IMR-90 (cell line): ENCODE results near the gene PLEK. TPM values are rescaled to one million over a fixed set of nuclear protein-coding genes. Genes with fewer than 3 reads are reported as not detected.

ENCODE experiments used
- ATAC-seq: fragments of 200-7000 bp; cut with Tn5 transposase; 2 replicates; pipeline ENCODE4 v1.9.1; 2020; ENCODE audit warnings: low read depth, mild to moderate bottlenecking, moderate library complexity
- BruUV-seq: library from RNA; stranded (reverse); fragments of 400-500 nt; replicated peaks from 2 replicates; lab custom pipeline; 2021; lab: Mats Ljungman, UMichigan
- CTCF ChIA-PET: fragments of 300-600 bp; formaldehyde crosslinking; extraction: SDS; loops from one replicate; lab custom pipeline; 2021; ENCODE audit warnings: antibody characterized with exemption; lab: Yijun Ruan, JAX
- POLR2A ChIA-PET: fragments of 300-600 bp; sonication (Branson Sonifier 250); formaldehyde crosslinking; loops from one replicate; lab custom pipeline; 2022; ENCODE audit warnings: antibody characterized with exemption; ENCODE audit not compliant: unreplicated experiment; lab: Charles Lee
- DNase-seq: peaks from one replicate; pipeline ENCODE4 v3.0.0; 2013
- H2AFZ ChIP-seq: replicated peaks from 2 replicates; pipeline ENCODE3; 2013; ENCODE audit warnings: low read length, mild to moderate bottlenecking; ENCODE audit not compliant: poor library complexity
- H2AK5ac ChIP-seq: 2 replicates; pipeline ENCODE4 v1.6.1; 2013; ENCODE audit warnings: low read depth, low read length, inconsistent platforms
- H2AK9ac ChIP-seq: replicated peaks from 2 replicates; pipeline ENCODE3; 2013; ENCODE audit warnings: mild to moderate bottlenecking, low read depth, low read length, moderate library complexity; ENCODE audit not compliant: poor library complexity
- H2BK120ac ChIP-seq: 2 replicates; pipeline ENCODE4 v1.6.1; 2013; ENCODE audit warnings: low read depth, low read length, inconsistent platforms
- H2BK15ac ChIP-seq: 3 replicates; pipeline ENCODE4 v1.6.1; 2013; ENCODE audit warnings: low read depth, low read length, inconsistent platforms
- H2BK20ac ChIP-seq: 2 replicates; pipeline ENCODE4 v1.6.1; 2013; ENCODE audit warnings: low read depth, mild to moderate bottlenecking, inconsistent platforms, low read length, moderate library complexity
- H2BK5ac ChIP-seq: 2 replicates; pipeline ENCODE4 v1.6.1; 2013; ENCODE audit warnings: mild to moderate bottlenecking, low read depth, low read length, inconsistent platforms; ENCODE audit not compliant: poor library complexity, severe bottlenecking
- H3K14ac ChIP-seq: replicated peaks from 2 replicates; pipeline ENCODE4 v1.6.1; 2013; ENCODE audit warnings: low read depth, low read length, inconsistent platforms
- H3K18ac ChIP-seq: 2 replicates; pipeline ENCODE4 v1.6.1; 2013; ENCODE audit warnings: low read depth, low read length, control low read depth
- H3K23ac ChIP-seq: 2 replicates; pipeline ENCODE4 v1.6.1; 2013; ENCODE audit warnings: low read depth, low read length, inconsistent platforms
- H3K27ac ChIP-seq: 2 replicates; pipeline ENCODE4 v1.5.1; 2013; ENCODE audit warnings: mild to moderate bottlenecking, control low read depth, low read length; ENCODE audit not compliant: insufficient read depth
- H3K27me3 ChIP-seq: 2 replicates; pipeline ENCODE4 v1.6.1; 2013; ENCODE audit warnings: low read length; ENCODE audit not compliant: control insufficient read depth, insufficient read depth
- H3K36me3 ChIP-seq: 2 replicates; pipeline ENCODE4 v1.6.1; 2013; ENCODE audit warnings: low read length, mixed read lengths; ENCODE audit not compliant: control insufficient read depth, insufficient read depth
- H3K4ac ChIP-seq: 2 replicates; pipeline ENCODE4 v1.6.1; 2013; ENCODE audit warnings: low read depth, low read length, inconsistent platforms
- H3K4me1 ChIP-seq: 2 replicates; pipeline ENCODE4 v1.6.1; 2013; ENCODE audit warnings: low read length, mixed read lengths; ENCODE audit not compliant: control insufficient read depth, insufficient read depth
- H3K4me2 ChIP-seq: 2 replicates; pipeline ENCODE4 v1.6.1; 2013; ENCODE audit warnings: low read depth, mild to moderate bottlenecking, control low read depth, low read length, moderate library complexity
- H3K4me3 ChIP-seq: 2 replicates; pipeline ENCODE4 v1.5.1; 2013; ENCODE audit warnings: low read depth, mild to moderate bottlenecking, control low read depth, low read length, moderate library complexity; ENCODE audit not compliant: insufficient read depth
- H3K56ac ChIP-seq: 2 replicates; pipeline ENCODE4 v1.6.1; 2013; ENCODE audit warnings: low read length, inconsistent platforms; ENCODE audit not compliant: insufficient read depth; ENCODE audit errors: extremely low read depth
- H3K79me1 ChIP-seq, 2 experiments: 2 replicates each; pipeline ENCODE4 v1.6.1; 2013; ENCODE audit warnings: low read length in 2 of 2, inconsistent platforms in 1 of 2, low read depth in 1 of 2
- H3K9ac ChIP-seq: 2 replicates; pipeline ENCODE4 v1.6.1; 2013; ENCODE audit warnings: low read depth, low read length, control low read depth
- H3K9me1 ChIP-seq: 2 replicates; pipeline ENCODE4 v1.6.1; 2013; ENCODE audit warnings: low read length, inconsistent platforms; ENCODE audit not compliant: insufficient read depth
- H3K9me3 ChIP-seq: 2 replicates; pipeline ENCODE4 v1.6.1; 2013; ENCODE audit warnings: low read length; ENCODE audit not compliant: control insufficient read depth, insufficient read depth
- H4K20me1 ChIP-seq: 2 replicates; pipeline ENCODE4 v1.6.1; 2013; ENCODE audit warnings: low read length, inconsistent platforms; ENCODE audit not compliant: insufficient read depth
- H4K5ac ChIP-seq: 2 replicates; pipeline ENCODE4 v1.6.1; 2013; ENCODE audit warnings: mild to moderate bottlenecking, low read depth, low read length, control low read depth
- H4K8ac ChIP-seq, 2 experiments: 2 replicates each; pipeline ENCODE4 v1.6.1; 2013; ENCODE audit warnings: low read depth in 2 of 2, low read length in 2 of 2, control low read depth in 1 of 2, inconsistent platforms in 1 of 2
- H4K91ac ChIP-seq: 2 replicates; pipeline ENCODE4 v1.6.1; 2013; ENCODE audit warnings: low read depth, low read length, inconsistent platforms; ENCODE audit not compliant: insufficient read depth
- BHLHE40 ChIP-seq: fragments of 150-350 bp; IDR thresholded peaks from 2 replicates; pipeline ENCODE4 v1.6.1; 2016; ENCODE audit warnings: mild to moderate bottlenecking, low read depth, low read length
- CEBPB ChIP-seq: IDR thresholded peaks from 2 replicates; pipeline ENCODE4 v1.6.1; 2012; ENCODE audit warnings: low read depth, low read length, improper control_type of control experiment
- CHD1 ChIP-seq: IDR thresholded peaks from 2 replicates; pipeline ENCODE4 v1.6.1; 2012; ENCODE audit warnings: low read depth, low read length, improper control_type of control experiment
- CTCF ChIP-seq: conservative IDR thresholded peaks from 2 replicates; pipeline ENCODE4 v1.5.1; 2012; ENCODE audit warnings: mild to moderate bottlenecking, low read depth, low read length, improper control_type of control experiment
- ELK1 ChIP-seq: fragments of 150-350 bp; IDR thresholded peaks from 2 replicates; pipeline ENCODE4 v1.6.1; 2016; ENCODE audit warnings: low read depth, mild to moderate bottlenecking, low read length, moderate library complexity, borderline replicate concordance
- FOS ChIP-seq: fragments of 150-350 bp; IDR thresholded peaks from 2 replicates; pipeline ENCODE4 v1.6.1; 2016; ENCODE audit warnings: low read depth, low read length
- MAFK ChIP-seq: IDR thresholded peaks from 2 replicates; pipeline ENCODE4 v1.6.1; 2012; ENCODE audit warnings: low read depth, low read length, improper control_type of control experiment
- MAZ ChIP-seq: IDR thresholded peaks from 2 replicates; pipeline ENCODE4 v1.6.1; 2012; ENCODE audit warnings: low read depth, mild to moderate bottlenecking, low read length, improper control_type of control experiment, moderate library complexity, borderline replicate concordance
- MXI1 ChIP-seq: IDR thresholded peaks from 2 replicates; pipeline ENCODE4 v1.6.1; 2012; ENCODE audit warnings: low read depth, mild to moderate bottlenecking, low read length, moderate library complexity, borderline replicate concordance
- NFE2L2 ChIP-seq: fragments of 150-350 bp; IDR thresholded peaks from 2 replicates; pipeline ENCODE4 v1.6.1; 2016; ENCODE audit warnings: low read depth, mild to moderate bottlenecking, low read length
- RAD21 ChIP-seq: IDR thresholded peaks from 2 replicates; pipeline ENCODE4 v1.6.1; 2012; ENCODE audit warnings: low read length, improper control_type of control experiment
- RCOR1 ChIP-seq: IDR thresholded peaks from 2 replicates; pipeline ENCODE4 v1.6.1; 2012; ENCODE audit warnings: mild to moderate bottlenecking, low read length, improper control_type of control experiment; ENCODE audit not compliant: insufficient replicate concordance
- RFX5 ChIP-seq: IDR thresholded peaks from 2 replicates; pipeline ENCODE4 v1.8.0; 2012; ENCODE audit warnings: low read depth, mild to moderate bottlenecking, low read length, moderate library complexity
- SMC3 ChIP-seq: fragments of 150-350 bp; IDR thresholded peaks from 2 replicates; pipeline ENCODE4 v1.6.1; 2016; ENCODE audit warnings: low read depth, mild to moderate bottlenecking, antibody characterized with exemption, low read length, moderate library complexity
- WGBS, 2 experiments: methylation state at CpG; one replicate each; pipeline versions ENCODE4 v1.1.5 to v1.1.7; 2013; ENCODE audit warnings: missing lambda C conversion rate in 2 of 2; ENCODE audit not compliant: insufficient read length in 1 of 2; ENCODE audit errors: extremely low coverage in 2 of 2; 5-methylcytosine and 5-hydroxymethylcytosine counted together
- dilution Hi-C: fragments of 300-500 bp; cut with HindIII; formaldehyde crosslinking; loops from one replicate; pipeline ENCODE4 v1.14.3; 2018; ENCODE audit warnings: low sequenced_read_pairs; ENCODE audit not compliant: unreplicated experiment
- in situ Hi-C: fragments of 300-500 bp; cut with MboI; formaldehyde crosslinking; loops from 3 replicates; pipeline ENCODE4 v1.14.3; 2019; ENCODE audit warnings: low sequenced_read_pairs, inconsistent platforms, mixed read lengths
- intact Hi-C: fragments of 100-400 bp; cut with micrococcal nuclease; formaldehyde crosslinking; loops from 2 replicates; pipeline ENCODE4 v1.10.0; 2022
- polyA plus RNA-seq, 3 experiments: library from polyadenylated mRNA; depleted of rRNA; stranded (reverse); fragments of >200 nt; gene quantifications; 2 replicates each; pipeline ENCODE4 v1.2.3, GENCODE V29; 2012; ENCODE audit warnings: low replicate concordance in 1 of 3
- total RNA-seq: library from RNA; depleted of rRNA; stranded (reverse); fragments of >200 nt; gene quantifications from 2 replicates; pipeline ENCODE4 v1.2.3, GENCODE V29; 2012
- TF ChIP-seq, protein P1 (sequence below): fragments of 150-350 bp; IDR thresholded peaks from 2 replicates; pipeline ENCODE4 v1.6.1; 2017; ENCODE audit warnings: mild to moderate bottlenecking, antibody characterized with exemption, low read length, low read depth

PLEK gene
- total and polyA plus RNA-seq, 2 of the 4 experiments (the other 2 are of a cell fraction): under 0.01 TPM; not detected in 1

DNA sequence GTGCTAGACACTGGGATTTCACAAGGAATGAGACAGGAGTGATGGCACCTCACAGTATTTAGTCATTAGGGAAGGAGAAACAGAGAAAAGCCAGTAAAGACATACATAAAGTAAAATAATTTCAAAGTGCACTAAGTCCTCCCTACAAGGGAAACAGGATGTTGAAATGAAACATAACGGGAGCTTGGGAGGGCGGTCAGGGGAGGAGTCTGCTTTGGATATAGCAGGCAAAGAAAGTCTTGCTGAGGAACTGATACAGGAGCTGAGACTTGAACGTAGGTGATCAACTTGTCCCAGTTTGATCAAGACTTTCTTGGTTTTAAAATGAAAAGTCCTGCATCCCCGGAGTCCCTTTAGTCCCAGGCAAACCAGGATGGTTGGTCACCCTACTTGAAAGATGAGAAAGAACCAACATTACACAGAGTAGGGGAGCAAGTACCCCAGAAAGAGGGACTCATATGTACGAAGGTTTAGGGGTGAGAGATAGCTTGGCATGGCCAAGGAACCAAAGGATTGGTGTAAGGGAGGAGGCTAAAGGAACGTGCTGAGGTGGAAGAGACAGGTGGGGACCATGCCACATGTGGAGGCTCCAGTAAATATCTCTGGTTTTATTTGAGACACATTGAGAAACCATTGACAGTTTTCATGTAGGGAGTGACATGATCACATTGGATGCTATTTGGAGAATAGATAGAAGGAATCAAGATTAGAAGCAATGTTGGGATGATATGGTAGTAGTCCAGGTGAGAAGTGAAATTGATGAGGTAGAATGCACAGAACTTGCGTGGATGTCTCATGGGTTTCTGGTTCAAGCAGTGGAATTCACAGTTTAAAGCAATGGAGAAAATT lies 73.6 kb downstream of the PLEK start:
- CTCF ChIA-PET: no interaction called here
- TF ChIP-seq FOS (no peak), NFE2L2 (no peak), CTCF (no peak), SMC3 (no peak), MAFK (no peak), CHD1 (no peak), MXI1 (no peak), RCOR1 (no peak), RAD21 (no peak), RFX5 (no peak), ELK1 (no peak), MAZ (no peak), BHLHE40 (no peak), CEBPB (no peak)
- TF ChIP-seq, protein P1, sequence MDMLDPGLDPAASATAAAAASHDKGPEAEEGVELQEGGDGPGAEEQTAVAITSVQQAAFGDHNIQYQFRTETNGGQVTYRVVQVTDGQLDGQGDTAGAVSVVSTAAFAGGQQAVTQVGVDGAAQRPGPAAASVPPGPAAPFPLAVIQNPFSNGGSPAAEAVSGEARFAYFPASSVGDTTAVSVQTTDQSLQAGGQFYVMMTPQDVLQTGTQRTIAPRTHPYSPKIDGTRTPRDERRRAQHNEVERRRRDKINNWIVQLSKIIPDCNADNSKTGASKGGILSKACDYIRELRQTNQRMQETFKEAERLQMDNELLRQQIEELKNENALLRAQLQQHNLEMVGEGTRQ: no peak

More for the DNA sequence above, 73.6 kb downstream of the PLEK start:
- no peak overlapping the region for H3K4me3 ChIP-seq
- H3K79me1 ChIP-seq: no peaks in the 10 kb centered on the region
- H3K56ac ChIP-seq: no peak overlapping the region
- in situ Hi-C loops (no loop called here), intact Hi-C loops (no loop called here), dilution Hi-C loops (no loop called here)
- no peak overlapping the region for H4K5ac ChIP-seq
- H3K18ac ChIP-seq: no peak overlapping the region
- POLR2A ChIA-PET: no interaction called here
- no peak overlapping the region for H2BK15ac ChIP-seq
- H4K8ac ChIP-seq: no peak overlapping the region
- no peak for DNase-seq
- BruUV-seq: no TSS peak
- no peak overlapping the region for H3K14ac ChIP-seq
- H3K4ac ChIP-seq: no peak overlapping the region
- H4K20me1 ChIP-seq: no peaks in the 10 kb centered on the region
- WGBS, 2 experiments: 100% methylated on average over 1 of the region's 7 CpGs; no CpG with 5 or more reads in 1 of the 2 experiments
- H3K4me2 ChIP-seq: no peak overlapping the region
- H3K27ac ChIP-seq: no peak overlapping the region
- no peak for ATAC-seq
- H2BK120ac ChIP-seq: no peak overlapping the region
- H3K27me3 ChIP-seq: peaks cover 5% of the 10 kb centered on the region
- H3K36me3 ChIP-seq: no peaks in the 10 kb centered on the region
- no peak overlapping the region for H3K9ac ChIP-seq
- H3K23ac ChIP-seq: no peak overlapping the region
- no peak overlapping the region for H2AK5ac ChIP-seq
- no peak overlapping the region for H2AFZ ChIP-seq
- no peak overlapping the region for H4K91ac ChIP-seq
- no peaks in the 10 kb centered on the region for H3K9me3 ChIP-seq
- no peak overlapping the region for H2BK5ac ChIP-seq
- H3K4me1 ChIP-seq: 0 out of 2 replicates have a peak, but pooled peaks cover 2% of the 10 kb centered on the region
- H2BK20ac ChIP-seq: no peak overlapping the region
- H2AK9ac ChIP-seq: no peak overlapping the region
- no peaks in the 10 kb centered on the region for H3K9me1 ChIP-seq
